Skin epidermis (tissue), 12 donors: ENCODE measurements around the gene CUEDC1.
"Not testable (repeated sequence)": the region's sequence is repeated elsewhere in the genome, so short reads cannot be mapped to it uniquely, and the experiment has no call there.

ENCODE experiments used
- H3K27ac ChIP-seq, 21 experiments: fragments of 200-600 bp; sonication (generic) in 11 of 21; one replicate each; pipeline ENCODE4 v1.5.0; 2020; ENCODE audit warnings: mild to moderate bottlenecking in 3 of 21, inconsistent platforms in 2 of 21, moderate library complexity in 2 of 21
- H3K4me3 ChIP-seq, 7 experiments: fragments of 200-600 bp; sonication (generic) in 2 of 7; one replicate each; pipeline ENCODE4 v1.5.0; 2020; ENCODE audit warnings: inconsistent platforms in 2 of 7, mild to moderate bottlenecking in 2 of 7, moderate library complexity in 1 of 7

CUEDC1 gene

GRCh38 chr17:57986841-57987580, 31.8 kb upstream of the CUEDC1 start:
- H3K27ac ChIP-seq: peak overlapping the region; percentile 87 to 99 (median 97)
- peak overlapping the region; percentile 60 to 93 (median 82) for H3K4me3 ChIP-seq

- H3K4me3 ChIP-seq: no peak overlapping the region
Observed at GRCh38 chr17:57985675-57985974, 30.4 kb upstream of the CUEDC1 start.

GRCh38 chr17:57984936-57985674, 29.9 kb upstream of the CUEDC1 start:
- no peak overlapping the region for H3K27ac ChIP-seq
- H3K4me3 ChIP-seq: no peak overlapping the region

More at GRCh38 chr17:57985675-57985974, 30.4 kb upstream of the CUEDC1 start:
- no peak overlapping the region for H3K27ac ChIP-seq

- no peak overlapping the region for H3K27ac ChIP-seq
- no peak overlapping the region for H3K4me3 ChIP-seq
Observed at GRCh38 chr17:57984261-57984890, 29.2 kb upstream of the CUEDC1 start.

GRCh38 chr17:57983446-57983845, 28.2 kb upstream of the CUEDC1 start:
- Histone ChIP-seq H3K4me3 (no peak overlapping the region), H3K27ac (no peak overlapping the region)

- no peak overlapping the region for H3K27ac ChIP-seq
- H3K4me3 ChIP-seq: no peak overlapping the region
Observed at GRCh38 chr17:57982452-57983170, 27.4 kb upstream of the CUEDC1 start.

- Histone ChIP-seq H3K4me3 (no peak overlapping the region), H3K27ac (no peak overlapping the region)
Observed at GRCh38 chr17:57980522-57980921, 25.3 kb upstream of the CUEDC1 start.

GRCh38 chr17:57979076-57979475, 23.9 kb upstream of the CUEDC1 start:
- H3K4me3 ChIP-seq: no peak overlapping the region
- H3K27ac ChIP-seq: no peak overlapping the region

GRCh38 chr17:57976594-57976993, 21.4 kb upstream of the CUEDC1 start:
- Histone ChIP-seq H3K27ac (no peak overlapping the region), H3K4me3 (no peak overlapping the region)

GRCh38 chr17:57975044-57975443, 19.8 kb upstream of the CUEDC1 start:
- Histone ChIP-seq H3K4me3 (no peak overlapping the region), H3K27ac (peak overlapping the region in 1 of 21 experiments; percentile 7)

GRCh38 chr17:57974053-57974824, 19.0 kb upstream of the CUEDC1 start:
- H3K27ac ChIP-seq, H3K4me3 ChIP-seq: not testable (repeated sequence)

- Histone ChIP-seq H3K27ac (no peak overlapping the region), H3K4me3 (no peak overlapping the region)
Observed at GRCh38 chr17:57972151-57972550, 16.9 kb upstream of the CUEDC1 start.

- Histone ChIP-seq H3K4me3 (no peak overlapping the region), H3K27ac (no peak overlapping the region)
Observed at GRCh38 chr17:57971572-57971971, 16.4 kb upstream of the CUEDC1 start.

GRCh38 chr17:57970710-57971109, 15.5 kb upstream of the CUEDC1 start:
- H3K27ac ChIP-seq: no peak overlapping the region

GRCh38 chr17:57968456-57968855, 13.2 kb upstream of the CUEDC1 start:
- no peak overlapping the region for H3K4me3 ChIP-seq
- H3K27ac ChIP-seq: no peak overlapping the region

More at GRCh38 chr17:57970710-57971109, 15.5 kb upstream of the CUEDC1 start:
- H3K4me3 ChIP-seq: no peak overlapping the region

GRCh38 chr17:57966875-57967274, 11.7 kb upstream of the CUEDC1 start:
- Histone ChIP-seq H3K4me3 (no peak overlapping the region), H3K27ac (no peak overlapping the region)

- Histone ChIP-seq H3K4me3 (no peak overlapping the region), H3K27ac (no peak overlapping the region)
Observed at GRCh38 chr17:57966246-57966645, 11.0 kb upstream of the CUEDC1 start.

GRCh38 chr17:57965521-57966160, 10.4 kb upstream of the CUEDC1 start:
- Histone ChIP-seq H3K4me3 (no peak overlapping the region), H3K27ac (no peak overlapping the region)

GRCh38 chr17:57963149-57963511, 7.9 kb upstream of the CUEDC1 start:
- H3K27ac ChIP-seq: no peak overlapping the region
- H3K4me3 ChIP-seq: no peak overlapping the region
